Measurements from ENCODE around the gene ABTB1. TPM values are rescaled to one million over a fixed set of nuclear protein-coding genes. Genes with fewer than 3 reads are reported as not detected.

ABTB1 gene
- total and polyA plus RNA-seq, 2 experiments from 2014 or later, result 3.7 to 5.7 TPM

DNA sequence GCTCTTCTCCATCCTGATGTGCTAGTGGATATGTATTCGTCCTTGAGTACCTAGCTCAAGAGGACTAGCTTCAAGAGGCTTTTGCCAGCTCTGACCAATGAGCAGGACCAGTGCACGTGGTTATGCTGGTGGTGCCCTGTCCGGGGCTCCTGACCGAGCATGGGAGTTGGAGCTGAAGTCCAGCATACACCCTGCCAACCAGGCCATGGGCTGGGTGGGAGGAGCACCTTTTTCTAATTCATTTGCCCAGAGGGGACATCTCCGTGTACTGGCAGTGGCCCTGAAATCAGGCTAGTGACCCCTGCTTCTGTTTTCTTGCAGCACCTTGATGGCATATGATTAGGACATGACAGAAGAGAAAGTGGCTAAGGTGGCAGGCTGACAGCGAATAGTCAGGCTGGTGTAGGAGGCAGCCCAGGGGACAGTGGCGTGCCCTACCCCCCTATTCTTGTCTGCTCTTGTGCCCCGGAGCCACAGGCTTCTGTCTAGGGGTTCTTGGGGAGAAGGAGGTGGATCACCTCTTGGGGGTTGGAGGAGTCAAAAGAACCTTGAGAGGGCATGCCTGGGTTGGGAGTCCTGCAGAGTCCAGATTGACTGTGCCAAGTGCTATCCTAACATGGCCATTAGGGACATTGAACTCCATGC is 27.3 kb upstream of the ABTB1 start:
- Histone ChIP-seq H4K20me1 (replicated peaks; ENCODE audit: insufficient read depth) (no peaks in the 10 kb centered on the region), H3K4me2 (no peak overlapping the region), H3K36me3 (ENCODE audit: insufficient read depth) (no peaks in the 10 kb centered on the region), H3K79me2 (replicated peaks; ENCODE audit: insufficient read depth) (no peaks in the 10 kb centered on the region), H3K9me2 (ENCODE audit: insufficient read depth) (no peaks in the 10 kb centered on the region), H3K27me3 (ENCODE audit: insufficient read depth) (no peaks in the 10 kb centered on the region), H3K27ac (ENCODE audit: low read depth) (no peak overlapping the region), H3K4me1 (ENCODE audit: insufficient read depth) (peaks cover 9% of the 10 kb centered on the region; the same call in 1 of the 2 replicates), H2AFZ (no peak overlapping the region), H3F3A (replicated peaks; ENCODE audit: low read depth) (no peaks in the 10 kb centered on the region), H3K4me3 (no peak overlapping the region)
- Mint-ChIP-seq H3K4me3 (no peak overlapping the region), H3K9me3 (no peaks in the 10 kb centered on the region), H3K36me3 (ENCODE audit: low read depth) (peaks cover 10% of the 10 kb centered on the region), H3K27me3 (ENCODE audit: insufficient read depth, low read depth, poor library complexity) (peaks cover 8% of the 10 kb centered on the region), H3K4me1 (peaks cover 21% of the 10 kb centered on the region), H3K27ac (no peak overlapping the region)
- DNase-seq (ENCODE audit: low spot score) (no peak), ATAC-seq (no peak)
- TF ChIP-seq STAT1 (IDR thresholded peaks at IDR 0.05; ENCODE audit: unreplicated experiment) (no peak), NANOG (IDR thresholded peaks at IDR 0.05; ENCODE audit: borderline replicate concordance) (no peak), CREB1 (CRISPR knock-in tag; IDR thresholded peaks at IDR 0.05; ENCODE audit: low read depth) (no peak), ZNF114 (CRISPR knock-in tag; IDR thresholded peaks at IDR 0.05) (no peak), ZNF331 (CRISPR knock-in tag; IDR thresholded peaks at IDR 0.05; ENCODE audit: low read depth) (no peak), POLR2AphosphoS5 (IDR thresholded peaks at IDR 0.05; ENCODE audit: low read depth) (no peak), EZH2 (IDR thresholded peaks at IDR 0.05; ENCODE audit: low read depth, unreplicated experiment) (no peak), EZH2phosphoT487 (IDR thresholded peaks at IDR 0.05; ENCODE audit: unreplicated experiment) (no peak), JUNB (IDR thresholded peaks at IDR 0.05; ENCODE audit: unreplicated experiment) (no peak)
- TF ChIP-seq, protein P1, sequence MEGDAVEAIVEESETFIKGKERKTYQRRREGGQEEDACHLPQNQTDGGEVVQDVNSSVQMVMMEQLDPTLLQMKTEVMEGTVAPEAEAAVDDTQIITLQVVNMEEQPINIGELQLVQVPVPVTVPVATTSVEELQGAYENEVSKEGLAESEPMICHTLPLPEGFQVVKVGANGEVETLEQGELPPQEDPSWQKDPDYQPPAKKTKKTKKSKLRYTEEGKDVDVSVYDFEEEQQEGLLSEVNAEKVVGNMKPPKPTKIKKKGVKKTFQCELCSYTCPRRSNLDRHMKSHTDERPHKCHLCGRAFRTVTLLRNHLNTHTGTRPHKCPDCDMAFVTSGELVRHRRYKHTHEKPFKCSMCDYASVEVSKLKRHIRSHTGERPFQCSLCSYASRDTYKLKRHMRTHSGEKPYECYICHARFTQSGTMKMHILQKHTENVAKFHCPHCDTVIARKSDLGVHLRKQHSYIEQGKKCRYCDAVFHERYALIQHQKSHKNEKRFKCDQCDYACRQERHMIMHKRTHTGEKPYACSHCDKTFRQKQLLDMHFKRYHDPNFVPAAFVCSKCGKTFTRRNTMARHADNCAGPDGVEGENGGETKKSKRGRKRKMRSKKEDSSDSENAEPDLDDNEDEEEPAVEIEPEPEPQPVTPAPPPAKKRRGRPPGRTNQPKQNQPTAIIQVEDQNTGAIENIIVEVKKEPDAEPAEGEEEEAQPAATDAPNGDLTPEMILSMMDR (conservative IDR thresholded peaks at IDR 0.05; ENCODE audit: low read depth in 2 of 2), result no peak
- TF ChIP-seq, protein P2, sequence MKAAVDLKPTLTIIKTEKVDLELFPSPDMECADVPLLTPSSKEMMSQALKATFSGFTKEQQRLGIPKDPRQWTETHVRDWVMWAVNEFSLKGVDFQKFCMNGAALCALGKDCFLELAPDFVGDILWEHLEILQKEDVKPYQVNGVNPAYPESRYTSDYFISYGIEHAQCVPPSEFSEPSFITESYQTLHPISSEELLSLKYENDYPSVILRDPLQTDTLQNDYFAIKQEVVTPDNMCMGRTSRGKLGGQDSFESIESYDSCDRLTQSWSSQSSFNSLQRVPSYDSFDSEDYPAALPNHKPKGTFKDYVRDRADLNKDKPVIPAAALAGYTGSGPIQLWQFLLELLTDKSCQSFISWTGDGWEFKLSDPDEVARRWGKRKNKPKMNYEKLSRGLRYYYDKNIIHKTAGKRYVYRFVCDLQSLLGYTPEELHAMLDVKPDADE (IDR thresholded peaks at IDR 0.05), result no peak
- TF ChIP-seq, protein P3, sequence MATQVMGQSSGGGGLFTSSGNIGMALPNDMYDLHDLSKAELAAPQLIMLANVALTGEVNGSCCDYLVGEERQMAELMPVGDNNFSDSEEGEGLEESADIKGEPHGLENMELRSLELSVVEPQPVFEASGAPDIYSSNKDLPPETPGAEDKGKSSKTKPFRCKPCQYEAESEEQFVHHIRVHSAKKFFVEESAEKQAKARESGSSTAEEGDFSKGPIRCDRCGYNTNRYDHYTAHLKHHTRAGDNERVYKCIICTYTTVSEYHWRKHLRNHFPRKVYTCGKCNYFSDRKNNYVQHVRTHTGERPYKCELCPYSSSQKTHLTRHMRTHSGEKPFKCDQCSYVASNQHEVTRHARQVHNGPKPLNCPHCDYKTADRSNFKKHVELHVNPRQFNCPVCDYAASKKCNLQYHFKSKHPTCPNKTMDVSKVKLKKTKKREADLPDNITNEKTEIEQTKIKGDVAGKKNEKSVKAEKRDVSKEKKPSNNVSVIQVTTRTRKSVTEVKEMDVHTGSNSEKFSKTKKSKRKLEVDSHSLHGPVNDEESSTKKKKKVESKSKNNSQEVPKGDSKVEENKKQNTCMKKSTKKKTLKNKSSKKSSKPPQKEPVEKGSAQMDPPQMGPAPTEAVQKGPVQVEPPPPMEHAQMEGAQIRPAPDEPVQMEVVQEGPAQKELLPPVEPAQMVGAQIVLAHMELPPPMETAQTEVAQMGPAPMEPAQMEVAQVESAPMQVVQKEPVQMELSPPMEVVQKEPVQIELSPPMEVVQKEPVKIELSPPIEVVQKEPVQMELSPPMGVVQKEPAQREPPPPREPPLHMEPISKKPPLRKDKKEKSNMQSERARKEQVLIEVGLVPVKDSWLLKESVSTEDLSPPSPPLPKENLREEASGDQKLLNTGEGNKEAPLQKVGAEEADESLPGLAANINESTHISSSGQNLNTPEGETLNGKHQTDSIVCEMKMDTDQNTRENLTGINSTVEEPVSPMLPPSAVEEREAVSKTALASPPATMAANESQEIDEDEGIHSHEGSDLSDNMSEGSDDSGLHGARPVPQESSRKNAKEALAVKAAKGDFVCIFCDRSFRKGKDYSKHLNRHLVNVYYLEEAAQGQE (IDR thresholded peaks at IDR 0.05; ENCODE audit: unreplicated experiment), result no peak
- TF ChIP-seq, protein P4, sequence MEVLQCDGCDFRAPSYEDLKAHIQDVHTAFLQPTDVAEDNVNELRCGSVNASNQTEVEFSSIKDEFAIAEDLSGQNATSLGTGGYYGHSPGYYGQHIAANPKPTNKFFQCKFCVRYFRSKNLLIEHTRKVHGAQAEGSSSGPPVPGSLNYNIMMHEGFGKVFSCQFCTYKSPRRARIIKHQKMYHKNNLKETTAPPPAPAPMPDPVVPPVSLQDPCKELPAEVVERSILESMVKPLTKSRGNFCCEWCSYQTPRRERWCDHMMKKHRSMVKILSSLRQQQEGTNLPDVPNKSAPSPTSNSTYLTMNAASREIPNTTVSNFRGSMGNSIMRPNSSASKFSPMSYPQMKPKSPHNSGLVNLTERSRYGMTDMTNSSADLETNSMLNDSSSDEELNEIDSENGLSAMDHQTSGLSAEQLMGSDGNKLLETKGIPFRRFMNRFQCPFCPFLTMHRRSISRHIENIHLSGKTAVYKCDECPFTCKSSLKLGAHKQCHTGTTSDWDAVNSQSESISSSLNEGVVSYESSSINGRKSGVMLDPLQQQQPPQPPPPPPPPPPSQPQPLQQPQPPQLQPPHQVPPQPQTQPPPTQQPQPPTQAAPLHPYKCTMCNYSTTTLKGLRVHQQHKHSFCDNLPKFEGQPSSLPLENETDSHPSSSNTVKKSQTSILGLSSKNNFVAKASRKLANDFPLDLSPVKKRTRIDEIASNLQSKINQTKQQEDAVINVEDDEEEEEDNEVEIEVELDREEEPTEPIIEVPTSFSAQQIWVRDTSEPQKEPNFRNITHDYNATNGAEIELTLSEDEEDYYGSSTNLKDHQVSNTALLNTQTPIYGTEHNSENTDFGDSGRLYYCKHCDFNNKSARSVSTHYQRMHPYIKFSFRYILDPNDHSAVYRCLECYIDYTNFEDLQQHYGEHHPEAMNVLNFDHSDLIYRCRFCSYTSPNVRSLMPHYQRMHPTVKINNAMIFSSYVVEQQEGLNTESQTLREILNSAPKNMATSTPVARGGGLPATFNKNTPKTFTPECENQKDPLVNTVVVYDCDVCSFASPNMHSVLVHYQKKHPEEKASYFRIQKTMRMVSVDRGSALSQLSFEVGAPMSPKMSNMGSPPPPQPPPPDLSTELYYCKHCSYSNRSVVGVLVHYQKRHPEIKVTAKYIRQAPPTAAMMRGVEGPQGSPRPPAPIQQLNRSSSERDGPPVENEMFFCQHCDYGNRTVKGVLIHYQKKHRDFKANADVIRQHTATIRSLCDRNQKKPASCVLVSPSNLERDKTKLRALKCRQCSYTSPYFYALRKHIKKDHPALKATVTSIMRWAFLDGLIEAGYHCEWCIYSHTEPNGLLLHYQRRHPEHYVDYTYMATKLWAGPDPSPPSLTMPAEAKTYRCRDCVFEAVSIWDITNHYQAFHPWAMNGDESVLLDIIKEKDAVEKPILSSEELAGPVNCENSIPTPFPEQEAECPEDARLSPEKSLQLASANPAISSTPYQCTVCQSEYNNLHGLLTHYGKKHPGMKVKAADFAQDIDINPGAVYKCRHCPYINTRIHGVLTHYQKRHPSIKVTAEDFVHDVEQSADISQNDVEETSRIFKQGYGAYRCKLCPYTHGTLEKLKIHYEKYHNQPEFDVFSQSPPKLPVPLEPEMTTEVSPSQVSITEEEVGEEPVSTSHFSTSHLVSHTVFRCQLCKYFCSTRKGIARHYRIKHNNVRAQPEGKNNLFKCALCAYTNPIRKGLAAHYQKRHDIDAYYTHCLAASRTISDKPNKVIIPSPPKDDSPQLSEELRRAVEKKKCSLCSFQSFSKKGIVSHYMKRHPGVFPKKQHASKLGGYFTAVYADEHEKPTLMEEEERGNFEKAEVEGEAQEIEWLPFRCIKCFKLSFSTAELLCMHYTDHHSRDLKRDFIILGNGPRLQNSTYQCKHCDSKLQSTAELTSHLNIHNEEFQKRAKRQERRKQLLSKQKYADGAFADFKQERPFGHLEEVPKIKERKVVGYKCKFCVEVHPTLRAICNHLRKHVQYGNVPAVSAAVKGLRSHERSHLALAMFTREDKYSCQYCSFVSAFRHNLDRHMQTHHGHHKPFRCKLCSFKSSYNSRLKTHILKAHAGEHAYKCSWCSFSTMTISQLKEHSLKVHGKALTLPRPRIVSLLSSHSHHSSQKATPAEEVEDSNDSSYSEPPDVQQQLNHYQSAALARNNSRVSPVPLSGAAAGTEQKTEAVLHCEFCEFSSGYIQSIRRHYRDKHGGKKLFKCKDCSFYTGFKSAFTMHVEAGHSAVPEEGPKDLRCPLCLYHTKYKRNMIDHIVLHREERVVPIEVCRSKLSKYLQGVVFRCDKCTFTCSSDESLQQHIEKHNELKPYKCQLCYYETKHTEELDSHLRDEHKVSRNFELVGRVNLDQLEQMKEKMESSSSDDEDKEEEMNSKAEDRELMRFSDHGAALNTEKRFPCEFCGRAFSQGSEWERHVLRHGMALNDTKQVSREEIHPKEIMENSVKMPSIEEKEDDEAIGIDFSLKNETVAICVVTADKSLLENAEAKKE (CRISPR knock-in tag; IDR thresholded peaks at IDR 0.05), result no peak
